AG09319 (cell line): ENCODE results near the gene RNPEPL1.

Source experiments
- DNase-seq: peaks from one replicate; pipeline ENCODE4 v3.0.0-alpha.2; 2010; ENCODE audit warnings: low read depth; ENCODE audit errors: extremely low read depth
- CTCF ChIP-seq: IDR thresholded peaks from 2 replicates; pipeline ENCODE4 v1.5.1; 2011; ENCODE audit warnings: low read depth, mild to moderate bottlenecking, inconsistent platforms, low read length, moderate library complexity

Gene RNPEPL1

GRCh38 chr2:240573071-240573515 lies 4.8 kb downstream of the RNPEPL1 start:
- TF ChIP-seq CTCF = no peak
- no peak for DNase-seq

GRCh38 chr2:240573516-240574385 lies 5.5 kb downstream of the RNPEPL1 start:
- no peak for DNase-seq
- no peak for TF ChIP-seq CTCF

GRCh38 chr2:240574386-240575100 lies 6.3 kb downstream of the RNPEPL1 start:
- no peak for TF ChIP-seq CTCF
- DNase-seq = no peak

DNA sequence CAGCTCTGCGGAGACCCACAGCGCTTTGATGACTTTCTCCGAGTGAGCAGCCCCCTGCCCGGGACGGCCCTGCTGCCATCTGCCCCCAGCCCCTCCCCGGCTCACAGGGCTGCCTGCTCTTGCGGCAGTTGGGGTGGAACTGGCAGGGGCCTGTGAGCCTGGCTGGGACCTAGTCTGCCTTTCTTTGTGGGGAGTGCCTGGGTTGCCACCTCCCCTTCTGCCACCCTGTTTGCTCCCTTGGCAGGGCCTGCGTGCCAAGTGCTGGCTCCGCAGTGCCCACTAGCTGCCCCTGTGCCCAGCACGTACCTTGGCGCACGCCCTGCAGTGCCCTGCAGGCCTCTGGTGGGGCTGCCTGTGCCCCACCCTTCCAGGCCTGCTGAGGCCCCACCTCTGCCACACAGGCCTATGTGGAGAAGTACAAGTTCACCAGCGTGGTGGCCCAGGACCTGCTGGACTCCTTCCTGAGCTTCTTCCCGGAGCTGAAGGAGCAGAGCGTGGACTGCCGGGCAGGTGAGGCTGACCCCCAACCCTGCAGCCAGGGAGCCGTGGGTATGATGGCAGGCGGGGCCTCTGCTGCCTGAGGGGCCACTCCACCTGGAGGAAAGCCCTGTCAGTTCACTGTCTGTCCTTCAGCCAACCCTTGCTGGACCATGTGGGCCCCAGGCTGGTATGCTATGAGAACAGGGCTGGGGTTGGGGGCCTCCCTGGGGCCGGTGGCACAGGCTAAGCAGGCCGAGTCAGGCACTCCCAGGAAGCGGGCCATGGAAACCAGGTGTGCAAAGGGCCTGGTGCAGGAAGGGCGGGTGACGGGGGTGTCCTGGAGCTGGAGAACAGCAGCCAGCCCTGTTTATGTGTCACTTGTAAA lies 7.0 kb downstream of the RNPEPL1 start:
- DNase-seq = no peak
- TF ChIP-seq CTCF = no peak

- no peak for TF ChIP-seq CTCF
- DNase-seq = no peak
Observed at GRCh38 chr2:240576036-240576435, 7.8 kb downstream of the RNPEPL1 start.

DNA sequence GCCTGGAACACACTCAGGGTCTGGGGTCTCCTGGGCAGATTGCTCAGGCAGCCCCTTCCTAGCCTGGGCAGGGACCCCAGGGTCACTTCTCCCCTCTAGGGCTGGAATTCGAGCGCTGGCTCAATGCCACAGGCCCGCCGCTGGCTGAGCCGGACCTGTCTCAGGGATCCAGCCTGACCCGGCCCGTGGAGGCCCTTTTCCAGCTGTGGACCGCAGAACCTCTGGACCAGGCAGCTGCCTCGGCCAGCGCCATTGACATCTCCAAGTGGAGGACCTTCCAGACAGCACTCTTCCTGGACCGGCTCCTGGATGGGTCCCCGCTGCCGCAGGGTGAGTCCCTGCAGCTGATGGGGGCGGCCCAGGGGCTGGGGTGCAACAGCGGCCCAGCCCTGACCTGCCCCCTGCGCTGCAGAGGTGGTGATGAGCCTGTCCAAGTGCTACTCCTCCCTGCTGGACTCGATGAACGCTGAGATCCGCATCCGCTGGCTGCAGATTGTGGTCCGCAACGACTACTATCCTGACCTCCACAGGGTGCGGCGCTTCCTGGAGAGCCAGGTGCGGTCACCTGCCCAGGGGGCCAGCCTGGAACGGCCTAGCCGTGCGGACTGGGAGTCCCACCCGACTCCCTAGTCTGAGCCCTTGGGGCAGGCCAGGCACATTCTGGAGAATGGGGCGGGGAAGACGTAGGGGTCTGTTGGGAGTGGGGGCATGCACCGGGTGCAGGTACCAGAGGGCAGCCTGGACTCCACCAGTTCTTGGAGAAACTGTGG lies 8.3 kb downstream of the RNPEPL1 start:
- DNase-seq = no peak

More for the DNA sequence above, 8.3 kb downstream of the RNPEPL1 start:
- TF ChIP-seq CTCF = no peak
